MM.1S (cell line): ENCODE results near the gene PDHA1.

Experiments used
- DNase-seq: peaks from one replicate; pipeline ENCODE4 v3.0.0-alpha.2; 2015
- H2AFZ ChIP-seq: fragments of 300-600 bp; sonication (generic); 2 replicates; pipeline ENCODE4 v1.6.0; 2016; ENCODE audit warnings: antibody characterized with exemption, low read length
- H3F3A ChIP-seq: fragments of 300-600 bp; sonication (generic); 2 replicates; pipeline ENCODE4 v1.6.1; 2016; ENCODE audit warnings: mild to moderate bottlenecking, antibody characterized with exemption, low read length, moderate library complexity, mixed read lengths; ENCODE audit not compliant: insufficient read depth
- H3K27ac ChIP-seq: fragments of 300-600 bp; sonication (generic); 2 replicates; pipeline ENCODE4 v1.5.1; 2016; ENCODE audit warnings: mild to moderate bottlenecking, low read length
- H3K27me3 ChIP-seq: fragments of 300-600 bp; sonication (generic); replicated peaks from 2 replicates; pipeline ENCODE4 v1.6.0; 2016; ENCODE audit warnings: low read length; ENCODE audit not compliant: insufficient read depth
- H3K36me3 ChIP-seq: fragments of 300-600 bp; sonication (generic); replicated peaks from 2 replicates; pipeline ENCODE4 v1.6.1; 2016; ENCODE audit warnings: mild to moderate bottlenecking, low read length, mixed read lengths; ENCODE audit not compliant: insufficient read depth
- H3K4me1 ChIP-seq: fragments of 300-600 bp; sonication (generic); 2 replicates; pipeline ENCODE4 v1.6.1; 2016; ENCODE audit warnings: low read length, mixed read lengths
- H3K4me2 ChIP-seq: fragments of 300-600 bp; sonication (generic); 2 replicates; pipeline ENCODE4 v1.6.0; 2016; ENCODE audit warnings: low read depth, low read length
- H3K4me3 ChIP-seq: fragments of 300-600 bp; sonication (generic); 2 replicates; pipeline ENCODE4 v1.5.1; 2016; ENCODE audit warnings: low read length, mixed read lengths
- H3K79me2 ChIP-seq: fragments of 300-600 bp; sonication (generic); 2 replicates; pipeline ENCODE4 v1.6.1; 2016; ENCODE audit warnings: mixed run types, low read length, mixed read lengths
- H3K9ac ChIP-seq: fragments of 300-600 bp; sonication (generic); 2 replicates; pipeline ENCODE4 v1.6.1; 2016; ENCODE audit warnings: low read length, mixed read lengths
- H3K9me2 ChIP-seq: fragments of 300-600 bp; sonication (generic); replicated peaks from 2 replicates; pipeline ENCODE4 v1.6.1; 2016; ENCODE audit warnings: mild to moderate bottlenecking, low read length, mixed read lengths; ENCODE audit not compliant: insufficient read depth
- H3K9me3 ChIP-seq: fragments of 300-600 bp; sonication (generic); replicated peaks from 2 replicates; pipeline ENCODE4 v1.6.1; 2016; ENCODE audit warnings: mild to moderate bottlenecking, low read length, mixed read lengths; ENCODE audit not compliant: insufficient read depth
- H4K20me1 ChIP-seq: fragments of 300-600 bp; sonication (generic); 2 replicates; pipeline ENCODE4 v1.6.1; 2016; ENCODE audit warnings: mild to moderate bottlenecking, low read length, moderate library complexity, mixed read lengths; ENCODE audit not compliant: insufficient read depth
- CTCF ChIP-seq: fragments of 300-600 bp; sonication (generic); IDR thresholded peaks from 2 replicates; pipeline ENCODE4 v1.5.1; 2016; ENCODE audit warnings: antibody characterized with exemption, low read length, mixed read lengths
- EZH2 ChIP-seq: fragments of 300-600 bp; sonication (generic); optimal IDR thresholded peaks from 2 replicates; pipeline ENCODE3; 2017; ENCODE audit warnings: low read depth, mild to moderate bottlenecking, antibody characterized with exemption, low read length, mixed read lengths
- EZH2phosphoT487 ChIP-seq: fragments of 300-600 bp; sonication (generic); IDR thresholded peaks from 2 replicates; pipeline ENCODE4 v1.6.1; 2018; ENCODE audit warnings: antibody characterized with exemption, low read length

Gene PDHA1

DNA sequence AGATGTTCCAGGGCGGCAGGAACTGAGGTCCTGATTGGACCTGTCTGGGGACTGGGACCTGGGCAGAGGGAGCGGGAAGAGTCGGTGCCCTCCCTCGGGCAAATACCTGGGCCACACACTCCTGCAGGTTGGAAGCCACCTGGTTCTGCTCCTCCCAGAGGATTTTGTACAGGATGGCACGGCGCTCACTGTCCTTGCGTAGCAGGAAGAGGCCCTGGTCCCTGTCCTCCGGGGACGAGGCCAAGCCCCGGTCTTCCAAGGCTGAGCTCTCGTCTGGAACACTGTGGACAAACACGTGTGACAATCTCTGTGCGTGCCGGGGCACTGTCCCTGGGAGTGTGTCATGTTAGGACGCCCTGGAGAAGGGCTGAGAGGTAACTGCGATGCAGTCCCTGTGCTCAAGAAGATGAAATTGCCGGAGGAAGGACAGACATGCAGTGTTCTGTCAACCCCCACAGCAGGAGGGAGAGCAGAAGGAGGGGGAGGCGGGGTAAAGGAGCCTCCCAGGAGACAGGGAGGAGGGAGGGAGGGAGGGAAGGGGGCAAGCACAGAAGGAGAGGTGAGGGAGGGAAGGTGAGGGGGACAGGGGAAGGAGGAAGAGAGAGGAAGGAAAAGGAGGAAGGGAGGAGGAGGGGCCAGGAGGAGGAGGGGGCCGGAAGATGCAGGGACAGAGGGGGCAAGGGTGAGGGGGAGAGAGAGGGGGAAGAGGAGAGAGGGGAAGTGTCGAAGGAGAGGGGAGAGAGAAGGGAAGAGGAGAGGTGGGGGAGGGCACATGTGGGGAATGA lies 29.0 kb downstream of the PDHA1 start:
- peak overlapping the region; percentile 92 for H3K4me2 ChIP-seq
- DNase-seq = no peak
- no peaks in the 10 kb centered on the region for H3K79me2 ChIP-seq
- H3K4me3 ChIP-seq = peak overlapping the region; percentile 54
- TF ChIP-seq EZH2 (no peak), CTCF (no peak), EZH2phosphoT487 (no peak)
- peak overlapping the region; percentile 33; the same call in 1 of the 2 replicates for H3K9ac ChIP-seq
- H3K9me3 ChIP-seq = no peaks in the 10 kb centered on the region
- no peak overlapping the region for H3K27ac ChIP-seq
- no peaks in the 10 kb centered on the region for H3K4me1 ChIP-seq
- peak overlapping the region; percentile 65 for H2AFZ ChIP-seq
- no peaks in the 10 kb centered on the region for H3K36me3 ChIP-seq
- H3K9me2 ChIP-seq = no peaks in the 10 kb centered on the region
- no peaks in the 10 kb centered on the region for H3F3A ChIP-seq
- H3K27me3 ChIP-seq = no peaks in the 10 kb centered on the region
- no peaks in the 10 kb centered on the region for H4K20me1 ChIP-seq

GRCh38 chrX:19373351-19373891 lies 29.7 kb downstream of the PDHA1 start:
- Histone ChIP-seq H4K20me1 (no peaks in the 10 kb centered on the region), H3K9me2 (no peaks in the 10 kb centered on the region), H3K27me3 (no peaks in the 10 kb centered on the region), H3K27ac (no peak overlapping the region), H3F3A (no peaks in the 10 kb centered on the region), H3K4me3 (no peak overlapping the region), H3K9me3 (no peaks in the 10 kb centered on the region), H3K4me1 (no peaks in the 10 kb centered on the region), H3K4me2 (no peak overlapping the region), H3K36me3 (no peaks in the 10 kb centered on the region), H3K79me2 (no peaks in the 10 kb centered on the region), H3K9ac (no peak overlapping the region), H2AFZ (no peak overlapping the region)
- TF ChIP-seq EZH2phosphoT487 (no peak), EZH2 (no peak), CTCF (no peak)
- DNase-seq = no peak

DNA sequence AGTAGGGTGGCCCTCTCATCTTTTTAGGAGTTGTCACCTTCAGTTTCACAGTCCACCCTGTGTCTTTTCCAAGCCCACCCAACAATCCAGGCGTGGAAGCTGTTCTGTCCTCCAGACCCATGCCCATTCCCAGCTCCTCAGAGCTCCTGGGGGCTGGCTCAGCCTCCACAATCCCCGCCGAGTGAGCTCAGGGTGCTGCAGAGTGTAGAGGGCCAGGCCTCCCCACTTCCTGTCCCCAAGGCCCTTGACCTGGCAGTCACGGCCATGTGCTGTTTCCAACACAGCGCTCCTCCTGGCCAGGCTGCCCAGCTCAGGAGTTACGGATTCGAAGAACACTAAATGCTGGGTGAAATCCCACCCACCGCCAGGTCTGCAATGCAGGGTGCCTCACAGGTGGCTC lies 31.8 kb downstream of the PDHA1 start:
- Histone ChIP-seq H3K9me3 (no peaks in the 10 kb centered on the region), H3K27ac (no peak overlapping the region), H4K20me1 (no peaks in the 10 kb centered on the region), H3K4me1 (no peaks in the 10 kb centered on the region), H3K9me2 (no peaks in the 10 kb centered on the region), H3K9ac (no peak overlapping the region), H3F3A (no peaks in the 10 kb centered on the region), H2AFZ (no peak overlapping the region), H3K36me3 (no peaks in the 10 kb centered on the region), H3K4me2 (no peak overlapping the region), H3K27me3 (no peaks in the 10 kb centered on the region), H3K79me2 (no peaks in the 10 kb centered on the region), H3K4me3 (no peak overlapping the region)
- no peak for DNase-seq
- TF ChIP-seq EZH2 = no peak
- TF ChIP-seq CTCF = no peak
